A549 treated with Mapracorat at 1 μM for 4 hours (cell line): ENCODE measurements around the gene KLB. TPM values are rescaled to one million over a fixed set of nuclear protein-coding genes. Genes with fewer than 3 reads are reported as not detected.

Experiments used
- total RNA-seq: library from RNA; stranded (reverse); fragments of 200-300 nt; extraction: Qiagen RNA extraction; gene quantifications from 5 replicates; pipeline ENCODE4 v1.2.3, GENCODE V29; 2022

KLB gene
- 0.08 to 0.16 TPM (median 0.13 TPM) in 5 replicates for total RNA-seq

GRCh38 chr4:39406763-39407583 is at the start of gene KLB:
TSS of gene KLB (plus strand) at chr4:39406930. CDS start at chr4:39406950, 20 bp downstream.

DNA sequence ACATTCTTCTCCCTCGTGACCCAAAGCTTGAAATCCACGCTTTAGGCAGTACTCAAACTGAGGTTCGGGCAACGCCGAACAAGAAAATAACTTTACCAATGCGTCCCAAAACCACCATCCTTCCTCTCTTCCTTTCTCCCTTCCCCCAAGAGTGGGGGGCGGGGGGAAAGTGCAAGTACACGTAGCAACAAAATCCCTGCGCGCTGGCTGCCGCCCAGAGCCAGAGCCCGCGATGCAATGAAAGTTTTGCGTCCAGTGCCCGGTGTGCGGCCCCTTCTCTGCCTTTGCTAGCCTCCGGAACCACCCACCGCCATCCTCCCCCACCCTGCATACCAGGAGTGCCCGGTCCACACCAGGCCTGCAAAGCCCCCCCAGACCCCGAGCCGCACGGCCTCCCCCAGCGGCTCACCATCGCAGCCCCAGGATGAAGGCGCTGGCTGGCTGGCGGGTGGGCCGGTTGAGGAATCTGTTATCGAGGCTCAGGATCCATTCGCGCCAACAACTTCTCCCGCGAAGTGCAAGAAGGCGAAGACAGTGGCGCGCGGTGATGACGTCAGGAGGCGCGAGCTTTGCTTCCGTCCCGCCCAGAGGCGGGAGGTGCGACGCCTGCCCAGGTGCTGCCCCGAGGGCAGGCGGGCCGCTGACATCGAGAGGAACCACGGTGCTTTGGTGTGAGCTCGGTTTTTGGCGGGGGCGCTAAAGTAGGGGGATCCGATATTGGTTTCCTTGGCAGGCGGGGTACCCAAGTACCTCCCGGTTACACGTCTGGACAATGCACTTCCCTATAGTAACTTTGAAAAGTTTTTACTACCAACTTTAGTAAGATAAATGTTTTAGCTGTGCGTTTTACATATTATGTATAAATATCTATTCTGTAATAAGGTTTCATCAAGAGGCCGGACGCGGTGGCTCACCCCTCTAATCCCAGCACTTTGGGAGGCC is 40.6 kb upstream of the KLB start, which contains the start of gene RFC1:
RFC1 (minus strand) TSS at position 533 of the 942 bp plus-strand sequence; CDS start at position 412, 121 bp downstream.

DNA sequence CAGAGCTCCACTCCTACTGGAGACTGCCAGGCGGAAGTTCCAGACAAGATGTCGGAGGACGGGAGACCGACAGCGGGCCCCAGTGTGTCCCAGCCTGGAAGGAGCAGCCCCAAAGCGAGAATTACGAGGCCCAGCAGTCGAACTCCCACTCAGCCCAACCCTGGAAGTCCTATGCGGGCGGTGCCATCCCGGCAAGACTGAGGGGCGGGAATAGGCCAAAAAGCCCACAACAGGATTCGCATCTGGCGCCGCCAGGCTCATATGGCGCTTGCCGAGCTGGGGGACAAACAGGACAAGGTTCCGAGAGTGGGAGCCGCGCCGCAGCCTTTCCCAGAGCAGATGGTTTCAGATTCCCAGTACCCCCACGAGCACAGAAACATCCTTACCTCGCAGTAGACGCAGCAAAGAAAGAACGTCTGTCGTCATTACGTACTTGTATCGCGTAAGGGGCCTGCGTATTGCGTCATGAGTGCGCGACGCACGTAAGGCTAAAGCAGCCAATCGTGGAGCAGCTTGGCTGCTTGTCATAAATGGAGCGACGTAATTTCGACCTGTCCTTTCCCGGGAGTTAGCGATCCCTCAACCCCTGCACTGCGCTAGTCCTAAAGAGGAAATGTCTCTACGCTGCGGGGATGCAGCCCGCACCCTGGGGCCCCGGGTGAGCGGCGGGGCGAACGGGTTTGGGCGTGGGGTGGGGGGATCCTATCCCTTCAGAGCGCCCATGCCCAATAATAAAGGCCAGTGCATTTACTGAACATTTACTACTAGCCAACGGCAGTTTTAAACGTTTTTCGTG is 52.0 kb downstream of the KLB start, which contains the start of the genes LIAS and RPL9:
LIAS (plus strand) TSS at position 552 of the 796 bp plus-strand sequence; CDS start at position 614, 62 bp downstream.
RPL9 (minus strand) TSS at position 418 of the 796 bp plus-strand sequence. CDS start 483 bp downstream, outside the sequence.

Other genes with a start within 250 kb of the KLB start
- 7.2 to 9.2 TPM (median 8.8 TPM) in 5 replicates for gene WDR19, start 224.4 kb upstream of the KLB start, total RNA-seq
- 16.5 to 21.2 TPM (median 17.7 TPM) in 5 replicates for gene RFC1, start 40.6 kb upstream of the KLB start, total RNA-seq
- gene RPL9, start 52.0 kb downstream of the KLB start, total RNA-seq, result 840 to 1,784 TPM (median 893 TPM) in 5 replicates
- gene LIAS, start 52.1 kb downstream of the KLB start, total RNA-seq, result 10.3 to 13.6 TPM (median 10.5 TPM) in 5 replicates
- gene UGDH, start 120.5 kb downstream of the KLB start, total RNA-seq, result 181 to 271 TPM (median 209 TPM) in 5 replicates
- 14.2 to 17.7 TPM (median 15.7 TPM) in 5 replicates for gene SMIM14, start 231.9 kb downstream of the KLB start, total RNA-seq